Neural cell (in vitro differentiated cells): ENCODE measurements around the gene LMO2. TPM values are rescaled to one million over a fixed set of nuclear protein-coding genes. Genes with fewer than 3 reads are reported as not detected.

Source experiments
- H2AFZ ChIP-seq: fragments of 200-600, 300-800 bp; sonication (generic), shearing (Covaris generic); 2 replicates; pipeline ENCODE4 v1.6.0; 2014; ENCODE audit warnings: low read depth, mild to moderate bottlenecking, antibody characterized with exemption, low read length, moderate library complexity
- H3F3A ChIP-seq: fragments of 200-600 bp; shearing (Covaris generic); 2 replicates; pipeline ENCODE4 v1.6.1; 2016; ENCODE audit warnings: mild to moderate bottlenecking, moderate library complexity, mixed read lengths, antibody characterized with exemption, low read length; ENCODE audit not compliant: insufficient read depth, poor library complexity, severe bottlenecking
- H3K27ac ChIP-seq: fragments of 200-600, 300-800 bp; sonication (generic), shearing (Covaris generic); 2 replicates; pipeline ENCODE4 v1.5.1; 2014; ENCODE audit warnings: mild to moderate bottlenecking, low read length, moderate library complexity
- H3K27me3 ChIP-seq: fragments of 300-800, 200-600 bp; sonication (generic), shearing (Covaris generic); 2 replicates; pipeline ENCODE4 v1.6.0; 2014; ENCODE audit warnings: mild to moderate bottlenecking, low read depth, low read length, moderate library complexity; ENCODE audit not compliant: insufficient read depth
- H3K36me3 ChIP-seq: fragments of 300-800, 200-600 bp; sonication (generic), shearing (Covaris generic); 2 replicates; pipeline ENCODE4 v1.5.1; 2014; ENCODE audit warnings: mild to moderate bottlenecking, antibody characterized with exemption, low read length, moderate library complexity; ENCODE audit not compliant: insufficient read depth
- H3K4me2 ChIP-seq: fragments of 300-800, 200-600 bp; sonication (generic), shearing (Covaris generic); 2 replicates; pipeline ENCODE4 v1.6.0; 2014; ENCODE audit warnings: mild to moderate bottlenecking, low read length
- H3K4me3 ChIP-seq: fragments of 300-800, 200-600 bp; sonication (generic), shearing (Covaris generic); 2 replicates; pipeline ENCODE4 v1.5.1; 2014; ENCODE audit warnings: mild to moderate bottlenecking, low read length, moderate library complexity
- H3K79me2 ChIP-seq: fragments of 200-600 bp; shearing (Covaris generic); replicated peaks from 2 replicates; pipeline ENCODE4 v1.6.0; 2014; ENCODE audit warnings: mild to moderate bottlenecking, low read length, moderate library complexity; ENCODE audit not compliant: insufficient read depth
- H3K9ac ChIP-seq: fragments of 300-800, 200-600 bp; sonication (generic), shearing (Covaris generic); 2 replicates; pipeline ENCODE4 v1.6.1; 2016; ENCODE audit warnings: mild to moderate bottlenecking, low read length, mixed read lengths
- H3K9me2 ChIP-seq: fragments of 200-600 bp; shearing (Covaris generic); 2 replicates; pipeline ENCODE4 v1.6.1; 2016; ENCODE audit warnings: mild to moderate bottlenecking, low read length, mixed read lengths; ENCODE audit not compliant: insufficient read depth
- H3K9me3 ChIP-seq: fragments of 200-600, 300-800 bp; sonication (generic), shearing (Covaris generic); 2 replicates; pipeline ENCODE4 v1.6.1; 2016; ENCODE audit warnings: mild to moderate bottlenecking, mixed run types, low read length, moderate library complexity, mixed read lengths
- H4K20me1 ChIP-seq: fragments of 200-600 bp; shearing (Covaris generic); 2 replicates; pipeline ENCODE4 v1.6.1; 2016; ENCODE audit warnings: mild to moderate bottlenecking, mixed run types; ENCODE audit not compliant: insufficient read depth
- EP300 ChIP-seq: fragments of 450-650 bp; conservative IDR thresholded peaks from 2 replicates; pipeline ENCODE4 v1.6.1; 2014; ENCODE audit warnings: antibody characterized with exemption, mild to moderate bottlenecking, moderate library complexity; ENCODE audit not compliant: poor library complexity, severe bottlenecking
- EZH2 ChIP-seq: fragments of 200-600, 300-800 bp; shearing (Covaris generic), sonication (generic); IDR thresholded peaks from 2 replicates; pipeline ENCODE4 v1.6.1; 2014; ENCODE audit warnings: antibody characterized with exemption, low read length, borderline replicate concordance, mild to moderate bottlenecking; ENCODE audit not compliant: insufficient read depth, poor library complexity, severe bottlenecking
- MXI1 ChIP-seq: fragments of 450-650 bp; conservative IDR thresholded peaks from 2 replicates; pipeline ENCODE4 v1.6.1; 2014; ENCODE audit warnings: antibody characterized with exemption, mild to moderate bottlenecking; ENCODE audit not compliant: poor library complexity, severe bottlenecking
- POLR2AphosphoS5 ChIP-seq: IDR thresholded peaks from 2 replicates; pipeline ENCODE4 v1.6.1; 2012
- RAD21 ChIP-seq: fragments of 450-650 bp; conservative IDR thresholded peaks from 2 replicates; pipeline ENCODE4 v1.6.1; 2014; ENCODE audit warnings: antibody characterized with exemption, mild to moderate bottlenecking, moderate library complexity
- TAF1 ChIP-seq: IDR thresholded peaks from 2 replicates; pipeline ENCODE4 v1.6.1; 2012; ENCODE audit warnings: low read depth
- polyA plus RNA-seq: library from polyadenylated mRNA; depleted of rRNA; stranded (reverse); fragments of >200 nt; gene quantifications from 2 replicates; pipeline ENCODE4 v1.2.3, GENCODE V29; 2014
- TF ChIP-seq, protein P1 (sequence below): IDR thresholded peaks from 2 replicates; pipeline ENCODE4 v1.6.1; 2012; ENCODE audit warnings: borderline replicate concordance

Gene LMO2
- polyA plus RNA-seq, 1 donor from 2014 or later = 33.2 TPM

- no peaks in the 10 kb centered on the region for H3K79me2 ChIP-seq
- no peaks in the 10 kb centered on the region for H3K9me3 ChIP-seq
- H3K27ac ChIP-seq = no peak overlapping the region
- no peaks in the 10 kb centered on the region for H3F3A ChIP-seq
- no peaks in the 10 kb centered on the region for H4K20me1 ChIP-seq
- H3K9me2 ChIP-seq = no peaks in the 10 kb centered on the region
- no peak overlapping the region for H3K4me2 ChIP-seq
- H2AFZ ChIP-seq = no peak overlapping the region
- H3K4me3 ChIP-seq = no peak overlapping the region
- TF ChIP-seq EP300 (no peak), EZH2 (no peak), POLR2AphosphoS5 (no peak), MXI1 (no peak), RAD21 (no peak)
- TF ChIP-seq, protein P1, sequence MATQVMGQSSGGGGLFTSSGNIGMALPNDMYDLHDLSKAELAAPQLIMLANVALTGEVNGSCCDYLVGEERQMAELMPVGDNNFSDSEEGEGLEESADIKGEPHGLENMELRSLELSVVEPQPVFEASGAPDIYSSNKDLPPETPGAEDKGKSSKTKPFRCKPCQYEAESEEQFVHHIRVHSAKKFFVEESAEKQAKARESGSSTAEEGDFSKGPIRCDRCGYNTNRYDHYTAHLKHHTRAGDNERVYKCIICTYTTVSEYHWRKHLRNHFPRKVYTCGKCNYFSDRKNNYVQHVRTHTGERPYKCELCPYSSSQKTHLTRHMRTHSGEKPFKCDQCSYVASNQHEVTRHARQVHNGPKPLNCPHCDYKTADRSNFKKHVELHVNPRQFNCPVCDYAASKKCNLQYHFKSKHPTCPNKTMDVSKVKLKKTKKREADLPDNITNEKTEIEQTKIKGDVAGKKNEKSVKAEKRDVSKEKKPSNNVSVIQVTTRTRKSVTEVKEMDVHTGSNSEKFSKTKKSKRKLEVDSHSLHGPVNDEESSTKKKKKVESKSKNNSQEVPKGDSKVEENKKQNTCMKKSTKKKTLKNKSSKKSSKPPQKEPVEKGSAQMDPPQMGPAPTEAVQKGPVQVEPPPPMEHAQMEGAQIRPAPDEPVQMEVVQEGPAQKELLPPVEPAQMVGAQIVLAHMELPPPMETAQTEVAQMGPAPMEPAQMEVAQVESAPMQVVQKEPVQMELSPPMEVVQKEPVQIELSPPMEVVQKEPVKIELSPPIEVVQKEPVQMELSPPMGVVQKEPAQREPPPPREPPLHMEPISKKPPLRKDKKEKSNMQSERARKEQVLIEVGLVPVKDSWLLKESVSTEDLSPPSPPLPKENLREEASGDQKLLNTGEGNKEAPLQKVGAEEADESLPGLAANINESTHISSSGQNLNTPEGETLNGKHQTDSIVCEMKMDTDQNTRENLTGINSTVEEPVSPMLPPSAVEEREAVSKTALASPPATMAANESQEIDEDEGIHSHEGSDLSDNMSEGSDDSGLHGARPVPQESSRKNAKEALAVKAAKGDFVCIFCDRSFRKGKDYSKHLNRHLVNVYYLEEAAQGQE = no peak
- no peaks in the 10 kb centered on the region for H3K36me3 ChIP-seq
- no peak overlapping the region for H3K9ac ChIP-seq
- H3K27me3 ChIP-seq = no peaks in the 10 kb centered on the region
Observed at GRCh38 chr11:33900159-33900840, 8.4 kb upstream of the LMO2 start.

GRCh38 chr11:33899400-33900037, 7.6 kb upstream of the LMO2 start:
- Histone ChIP-seq H3F3A (no peaks in the 10 kb centered on the region), H3K4me3 (no peak overlapping the region), H3K36me3 (no peaks in the 10 kb centered on the region), H2AFZ (no peak overlapping the region), H3K9me3 (no peaks in the 10 kb centered on the region), H3K4me2 (no peak overlapping the region), H3K27ac (no peak overlapping the region), H3K27me3 (no peaks in the 10 kb centered on the region), H3K9me2 (no peaks in the 10 kb centered on the region), H3K9ac (no peak overlapping the region), H3K79me2 (no peaks in the 10 kb centered on the region), H4K20me1 (no peaks in the 10 kb centered on the region)
- TF ChIP-seq TAF1 = no peak
- TF ChIP-seq, protein P1 = no peak
- TF ChIP-seq RAD21 = no peak
- TF ChIP-seq MXI1 = no peak
- TF ChIP-seq EP300 = no peak
- no peak for TF ChIP-seq EZH2
